ENCODE data around the gene FAM13A.

DNA sequence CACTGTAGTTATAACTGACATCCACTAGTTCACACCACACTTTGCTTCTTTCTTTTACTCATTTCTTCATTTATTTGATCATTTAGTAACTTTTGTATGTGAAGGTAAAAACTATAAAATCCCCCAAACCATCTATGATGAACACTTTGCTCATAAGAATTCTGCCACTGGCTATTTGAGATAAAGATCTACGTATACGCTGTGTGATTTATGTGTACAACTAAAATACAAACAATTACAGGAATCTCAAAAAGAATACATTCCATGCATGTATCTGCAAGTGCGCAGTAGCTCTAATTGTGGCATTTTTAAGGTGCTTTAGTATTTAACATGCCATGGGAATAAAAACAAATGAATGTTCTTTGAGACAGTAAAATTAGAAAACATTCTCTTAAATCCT lies 202.5 kb downstream of the FAM13A start:
- TF ChIP-seq, protein P1, sequence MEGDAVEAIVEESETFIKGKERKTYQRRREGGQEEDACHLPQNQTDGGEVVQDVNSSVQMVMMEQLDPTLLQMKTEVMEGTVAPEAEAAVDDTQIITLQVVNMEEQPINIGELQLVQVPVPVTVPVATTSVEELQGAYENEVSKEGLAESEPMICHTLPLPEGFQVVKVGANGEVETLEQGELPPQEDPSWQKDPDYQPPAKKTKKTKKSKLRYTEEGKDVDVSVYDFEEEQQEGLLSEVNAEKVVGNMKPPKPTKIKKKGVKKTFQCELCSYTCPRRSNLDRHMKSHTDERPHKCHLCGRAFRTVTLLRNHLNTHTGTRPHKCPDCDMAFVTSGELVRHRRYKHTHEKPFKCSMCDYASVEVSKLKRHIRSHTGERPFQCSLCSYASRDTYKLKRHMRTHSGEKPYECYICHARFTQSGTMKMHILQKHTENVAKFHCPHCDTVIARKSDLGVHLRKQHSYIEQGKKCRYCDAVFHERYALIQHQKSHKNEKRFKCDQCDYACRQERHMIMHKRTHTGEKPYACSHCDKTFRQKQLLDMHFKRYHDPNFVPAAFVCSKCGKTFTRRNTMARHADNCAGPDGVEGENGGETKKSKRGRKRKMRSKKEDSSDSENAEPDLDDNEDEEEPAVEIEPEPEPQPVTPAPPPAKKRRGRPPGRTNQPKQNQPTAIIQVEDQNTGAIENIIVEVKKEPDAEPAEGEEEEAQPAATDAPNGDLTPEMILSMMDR (IDR thresholded peaks at IDR 0.05; ENCODE audit: poor library complexity): no peak
- TF ChIP-seq EZH2 (IDR thresholded peaks at IDR 0.05; ENCODE audit: borderline replicate concordance): no peak

Measured in hepatocyte (in vitro differentiated cells).